ENCODE results near the gene TGFBR3L. TPM values are rescaled to one million over a fixed set of nuclear protein-coding genes. Genes with fewer than 3 reads are reported as not detected.

Gene TGFBR3L
- total and polyA plus RNA-seq, 2 of the 13 experiments (the other 11 are each of a cell fraction or from before 2014, with no cell fraction given) = 0.20 to 1.0 TPM

DNA sequence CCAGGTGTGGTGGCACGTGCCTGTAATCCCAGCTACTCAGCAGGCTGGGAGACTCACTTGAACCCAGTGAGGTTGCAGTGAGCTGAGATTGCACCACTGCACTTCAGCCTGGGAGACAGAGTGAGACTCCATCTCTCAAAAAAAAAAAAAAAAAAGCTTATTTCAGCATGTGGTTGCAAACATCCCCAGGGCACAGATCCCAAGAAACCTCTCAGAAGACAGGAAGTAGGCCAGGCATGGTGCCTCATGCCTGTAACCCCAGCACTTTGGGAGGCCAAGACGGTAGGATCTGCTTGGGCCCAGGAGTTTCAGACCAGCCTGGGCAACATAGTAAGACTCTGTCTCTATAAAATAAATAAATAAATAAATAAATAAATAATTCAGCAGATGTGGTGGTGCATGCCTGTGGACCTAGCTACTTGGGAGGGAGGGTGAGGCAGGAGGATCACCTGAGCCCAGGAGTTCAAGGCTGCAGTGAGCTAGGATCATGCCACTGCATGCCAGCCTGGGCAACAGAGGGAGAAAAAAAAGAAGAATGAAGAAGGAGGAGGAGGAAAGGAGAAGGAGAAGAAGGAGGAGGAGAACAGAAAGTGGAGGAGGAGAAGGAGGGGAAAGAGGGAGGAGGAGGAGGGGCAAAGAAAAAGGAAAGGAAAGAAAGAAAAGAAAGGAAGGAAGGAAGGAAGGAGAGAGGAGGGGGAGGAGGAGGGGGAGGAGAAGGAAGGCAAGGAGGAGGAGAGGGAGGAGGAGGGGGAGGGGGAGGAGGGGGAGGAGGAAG lies 30.6 kb upstream of the TGFBR3L start:
- no peak overlapping the region for H3K4me2 ChIP-seq (ENCODE audit: low read depth, low read length)
- H3K27ac ChIP-seq (ENCODE audit: extremely low read length, insufficient read depth, low read length) = no peak overlapping the region
- no peaks in the 10 kb centered on the region for H3K36me3 ChIP-seq (replicated peaks in 1 of 2; ENCODE audit: control insufficient read depth in 1 of 2, insufficient read depth in 2 of 2, low read length in 2 of 2)
- ChIA-PET CTCF (ENCODE audit: low intra/inter-chr PET ratio, low total read pairs) (no interaction called here), POLR2A (no interaction called here)
- H3K79me2 ChIP-seq (ENCODE audit: insufficient read depth, low read length) = peaks cover 3% of the 10 kb centered on the region
- no peaks in the 10 kb centered on the region for H4K20me1 ChIP-seq (ENCODE audit: insufficient read depth, low read length)
- DNase-seq (ENCODE audit: low spot score) = no peak
- H3K4me1 ChIP-seq (ENCODE audit: insufficient read depth, low read length) = peaks cover 32% of the 10 kb centered on the region
- no peaks in the 10 kb centered on the region for H3K9me3 ChIP-seq (ENCODE audit: low read length)
- WGBS (ENCODE audit: low lambda C conversion rate) = 21% methylated on average over 2 of the region's 2 CpGs
- no peak for ATAC-seq
- H3K9ac ChIP-seq (ENCODE audit: insufficient read depth, low read depth, low read length) = no peak overlapping the region
- H3K27me3 ChIP-seq (ENCODE audit: control insufficient read depth in 1 of 2, insufficient read depth in 2 of 2, low read length in 2 of 2) = no peaks in the 10 kb centered on the region; a peak in 1 of 5 replicates
- no TSS peak for BruUV-seq (replicated peaks)
- H2AFZ ChIP-seq (ENCODE audit: low read length) = no peak overlapping the region
- in situ Hi-C loops (cut with HindIII; ENCODE audit: extremely low pct_ligation_motif_present, low pct_unique_long_range_greater_than_20kb) (no loop called here), intact Hi-C loops (cut with micrococcal nuclease; ENCODE audit: unreplicated experiment) (no loop called here)
- no peak overlapping the region for H3K4me3 ChIP-seq (replicated peaks in 1 of 3; ENCODE audit: insufficient read depth in 1 of 3, low read depth in 2 of 3, low read length in 3 of 3)
- FAIRE-seq = no peak
- TF ChIP-seq MAF1 (CRISPR knock-in tag; IDR thresholded peaks at IDR 0.05; ENCODE audit: borderline replicate concordance) (no peak), ZNF597 (CRISPR knock-in tag; IDR thresholded peaks at IDR 0.05) (no peak), RFXANK (CRISPR knock-in tag; IDR thresholded peaks at IDR 0.05) (no peak), SRY (CRISPR knock-in tag; IDR thresholded peaks at IDR 0.05) (no peak), BCLAF1 (IDR thresholded peaks at IDR 0.05) (no peak), ZSCAN31 (CRISPR knock-in tag; IDR thresholded peaks at IDR 0.05; ENCODE audit: low read depth) (no peak), PCBP1 (IDR thresholded peaks at IDR 0.05; ENCODE audit: borderline replicate concordance, low read depth, low read length) (no peak), PHF21A (CRISPR knock-in tag; IDR thresholded peaks at IDR 0.05) (no peak), SMYD3 (CRISPR knock-in tag; IDR thresholded peaks at IDR 0.05) (no peak)
- TF ChIP-seq, protein P1, sequence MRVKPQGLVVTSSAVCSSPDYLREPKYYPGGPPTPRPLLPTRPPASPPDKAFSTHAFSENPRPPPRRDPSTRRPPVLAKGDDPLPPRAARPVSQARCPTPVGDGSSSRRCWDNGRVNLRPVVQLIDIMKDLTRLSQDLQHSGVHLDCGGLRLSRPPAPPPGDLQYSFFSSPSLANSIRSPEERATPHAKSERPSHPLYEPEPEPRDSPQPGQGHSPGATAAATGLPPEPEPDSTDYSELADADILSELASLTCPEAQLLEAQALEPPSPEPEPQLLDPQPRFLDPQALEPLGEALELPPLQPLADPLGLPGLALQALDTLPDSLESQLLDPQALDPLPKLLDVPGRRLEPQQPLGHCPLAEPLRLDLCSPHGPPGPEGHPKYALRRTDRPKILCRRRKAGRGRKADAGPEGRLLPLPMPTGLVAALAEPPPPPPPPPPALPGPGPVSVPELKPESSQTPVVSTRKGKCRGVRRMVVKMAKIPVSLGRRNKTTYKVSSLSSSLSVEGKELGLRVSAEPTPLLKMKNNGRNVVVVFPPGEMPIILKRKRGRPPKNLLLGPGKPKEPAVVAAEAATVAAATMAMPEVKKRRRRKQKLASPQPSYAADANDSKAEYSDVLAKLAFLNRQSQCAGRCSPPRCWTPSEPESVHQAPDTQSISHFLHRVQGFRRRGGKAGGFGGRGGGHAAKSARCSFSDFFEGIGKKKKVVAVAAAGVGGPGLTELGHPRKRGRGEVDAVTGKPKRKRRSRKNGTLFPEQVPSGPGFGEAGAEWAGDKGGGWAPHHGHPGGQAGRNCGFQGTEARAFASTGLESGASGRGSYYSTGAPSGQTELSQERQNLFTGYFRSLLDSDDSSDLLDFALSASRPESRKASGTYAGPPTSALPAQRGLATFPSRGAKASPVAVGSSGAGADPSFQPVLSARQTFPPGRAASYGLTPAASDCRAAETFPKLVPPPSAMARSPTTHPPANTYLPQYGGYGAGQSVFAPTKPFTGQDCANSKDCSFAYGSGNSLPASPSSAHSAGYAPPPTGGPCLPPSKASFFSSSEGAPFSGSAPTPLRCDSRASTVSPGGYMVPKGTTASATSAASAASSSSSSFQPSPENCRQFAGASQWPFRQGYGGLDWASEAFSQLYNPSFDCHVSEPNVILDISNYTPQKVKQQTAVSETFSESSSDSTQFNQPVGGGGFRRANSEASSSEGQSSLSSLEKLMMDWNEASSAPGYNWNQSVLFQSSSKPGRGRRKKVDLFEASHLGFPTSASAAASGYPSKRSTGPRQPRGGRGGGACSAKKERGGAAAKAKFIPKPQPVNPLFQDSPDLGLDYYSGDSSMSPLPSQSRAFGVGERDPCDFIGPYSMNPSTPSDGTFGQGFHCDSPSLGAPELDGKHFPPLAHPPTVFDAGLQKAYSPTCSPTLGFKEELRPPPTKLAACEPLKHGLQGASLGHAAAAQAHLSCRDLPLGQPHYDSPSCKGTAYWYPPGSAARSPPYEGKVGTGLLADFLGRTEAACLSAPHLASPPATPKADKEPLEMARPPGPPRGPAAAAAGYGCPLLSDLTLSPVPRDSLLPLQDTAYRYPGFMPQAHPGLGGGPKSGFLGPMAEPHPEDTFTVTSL (CRISPR knock-in tag; IDR thresholded peaks at IDR 0.05; ENCODE audit: borderline replicate concordance) = no peak

Data from HepG2 (cell line).